CD4-positive, CD25-positive, alpha-beta regulatory T cell (primary cell): Measurements from ENCODE around the gene SPECC1. TPM values are rescaled to one million over a fixed set of nuclear protein-coding genes. Genes with fewer than 3 reads are reported as not detected.
A peak's percentile ranks its signal among the peaks of the same experiment; 100 is the strongest.

ENCODE experiments used
- ATAC-seq, 2 donors: fragments of 150-1000 bp; cut with Tn5 transposase; one replicate each; pipeline ENCODE4 v1.10.0; 2021; ENCODE audit warnings: low read depth in 2 of 2, moderate number of reproducible peaks in 2 of 2, moderate library complexity in 1 of 2
- DNase-seq, 3 donors: peaks; one replicate each; pipeline versions ENCODE4 v3.0.0 to v3.0.0-alpha.2; 2012 to 2022; ENCODE audit warnings: mixed read lengths in 1 of 3
- H3K27ac ChIP-seq: one replicate; pipeline ENCODE4 v1.7.0; 2013; ENCODE audit warnings: mild to moderate bottlenecking, low read length; ENCODE audit not compliant: insufficient read depth, poor library complexity, severe bottlenecking
- H3K27me3 ChIP-seq: one replicate; pipeline ENCODE4 v1.7.0; 2013; ENCODE audit warnings: low read length; ENCODE audit not compliant: control insufficient read depth, insufficient read depth
- H3K36me3 ChIP-seq: one replicate; pipeline ENCODE4 v1.7.0; 2013; ENCODE audit warnings: mild to moderate bottlenecking, low read length, moderate library complexity; ENCODE audit not compliant: control insufficient read depth, insufficient read depth
- H3K4me1 ChIP-seq: 2 replicates; pipeline ENCODE4 v1.7.0; 2013; ENCODE audit warnings: mild to moderate bottlenecking, low read length; ENCODE audit not compliant: insufficient read depth, control insufficient read depth, poor library complexity, severe bottlenecking
- H3K4me3 ChIP-seq: one replicate; pipeline ENCODE4 v1.7.0; 2013; ENCODE audit warnings: low read depth, mild to moderate bottlenecking, low read length, moderate library complexity
- H3K9me3 ChIP-seq, 2 experiments: 1 replicate in 1 of 2; 2 replicates in 1 of 2; pipeline ENCODE4 v1.7.0; 2013; ENCODE audit warnings: low read length in 2 of 2, mild to moderate bottlenecking in 1 of 2, moderate library complexity in 1 of 2; ENCODE audit not compliant: control insufficient read depth in 2 of 2
- H3K27ac Mint-ChIP-seq, 3 donors: one replicate each; pipeline ENCODE4 v1.8.0; 2020 to 2022; ENCODE audit warnings: mild to moderate bottlenecking in 3 of 3, mixed read lengths in 3 of 3, moderate library complexity in 2 of 3
- H3K27me3 Mint-ChIP-seq: one replicate; pipeline ENCODE4 v1.8.0; 2022; ENCODE audit warnings: mild to moderate bottlenecking, mixed read lengths
- H3K36me3 Mint-ChIP-seq: one replicate; pipeline ENCODE4 v1.8.0; 2020; ENCODE audit warnings: mixed read lengths
- H3K4me1 Mint-ChIP-seq, 4 donors: one replicate each; pipeline ENCODE4 v1.8.0; 2020 to 2022; ENCODE audit warnings: mixed read lengths in 4 of 4, mild to moderate bottlenecking in 1 of 4
- H3K4me3 Mint-ChIP-seq, 4 donors: one replicate each; pipeline ENCODE4 v1.8.0; 2020 to 2022; ENCODE audit warnings: mild to moderate bottlenecking in 4 of 4, mixed read lengths in 4 of 4, moderate library complexity in 3 of 4
- H3K9me3 Mint-ChIP-seq, 7 donors: one replicate each; pipeline ENCODE4 v1.8.0; 2020 to 2022; ENCODE audit warnings: mixed read lengths in 7 of 7, mild to moderate bottlenecking in 3 of 7, moderate library complexity in 2 of 7
- polyA plus RNA-seq, 4 donors: library from polyadenylated mRNA; unstranded; fragments of 300-500 nt; fragmentation: Illumina TruSeq; gene quantifications; one replicate each; pipeline ENCODE4 v1.2.3, GENCODE V29; 2021
- total RNA-seq: library from RNA; stranded (reverse); gene quantifications from one replicate; pipeline ENCODE4 v1.2.3, GENCODE V29; 2022

SPECC1 gene
- total and polyA plus RNA-seq, 5 donors from 2014 or later = 0.62 to 6.5 (median 1.2) TPM

GRCh38 chr17:20063665-20064648 lies 54.8 kb downstream of the SPECC1 start:
- H3K36me3 Mint-ChIP-seq = no peaks in the 10 kb centered on the region
- Histone ChIP-seq H3K27ac (no peak overlapping the region), H3K4me1 (no peaks in the 10 kb centered on the region), H3K9me3 (no peaks in the 10 kb centered on the region), H3K4me3 (no peak overlapping the region), H3K27me3 (peaks cover 3% of the 10 kb centered on the region), H3K36me3 (no peaks in the 10 kb centered on the region)
- H3K27me3 Mint-ChIP-seq = peaks cover 4% of the 10 kb centered on the region
- peaks cover 0 to 2% (median 0%) of the 10 kb centered on the region in 4 donors for H3K4me1 Mint-ChIP-seq
- no peak overlapping the region for H3K27ac Mint-ChIP-seq
- no peaks in the 10 kb centered on the region for H3K9me3 Mint-ChIP-seq
- no peak overlapping the region for H3K4me3 Mint-ChIP-seq
- no peak for DNase-seq
- ATAC-seq = peak; percentile 14 to 34

- no peaks in the 10 kb centered on the region for H3K36me3 Mint-ChIP-seq
- Histone ChIP-seq H3K4me3 (no peak overlapping the region), H3K27ac (no peak overlapping the region), H3K9me3 (no peaks in the 10 kb centered on the region), H3K4me1 (no peaks in the 10 kb centered on the region), H3K27me3 (peaks cover 1% of the 10 kb centered on the region), H3K36me3 (no peaks in the 10 kb centered on the region)
- H3K4me3 Mint-ChIP-seq = no peak overlapping the region
- peaks cover 11% of the 10 kb centered on the region for H3K27me3 Mint-ChIP-seq
- ATAC-seq = no peak
- no peaks in the 10 kb centered on the region for H3K9me3 Mint-ChIP-seq
- no peak for DNase-seq
- H3K4me1 Mint-ChIP-seq = no peaks in the 10 kb centered on the region
- no peak overlapping the region for H3K27ac Mint-ChIP-seq
Measured at GRCh38 chr17:20066253-20066652, 57.1 kb downstream of the SPECC1 start.

- H3K27me3 Mint-ChIP-seq = peaks cover 11% of the 10 kb centered on the region
- no peak for ATAC-seq
- no peak overlapping the region for H3K27ac Mint-ChIP-seq
- H3K4me1 Mint-ChIP-seq = no peaks in the 10 kb centered on the region
- H3K4me3 Mint-ChIP-seq = no peak overlapping the region
- no peaks in the 10 kb centered on the region for H3K9me3 Mint-ChIP-seq
- Histone ChIP-seq H3K27me3 (peaks cover 4% of the 10 kb centered on the region), H3K4me1 (no peaks in the 10 kb centered on the region), H3K27ac (no peak overlapping the region), H3K36me3 (no peaks in the 10 kb centered on the region), H3K4me3 (no peak overlapping the region), H3K9me3 (no peaks in the 10 kb centered on the region)
- DNase-seq = no peak
- H3K36me3 Mint-ChIP-seq = no peaks in the 10 kb centered on the region
Measured at GRCh38 chr17:20067711-20068110, 58.6 kb downstream of the SPECC1 start.

GRCh38 chr17:20068445-20068844 lies 59.3 kb downstream of the SPECC1 start:
- DNase-seq = no peak
- Histone ChIP-seq H3K4me3 (no peak overlapping the region), H3K27me3 (peaks cover 7% of the 10 kb centered on the region), H3K36me3 (no peaks in the 10 kb centered on the region), H3K4me1 (peaks cover 4% of the 10 kb centered on the region), H3K27ac (no peak overlapping the region), H3K9me3 (no peaks in the 10 kb centered on the region)
- Mint-ChIP-seq H3K9me3 (peaks cover 0 to 2% (median 0%) of the 10 kb centered on the region in 7 donors), H3K27ac (no peak overlapping the region), H3K27me3 (peaks cover 6% of the 10 kb centered on the region), H3K4me3 (no peak overlapping the region), H3K36me3 (no peaks in the 10 kb centered on the region), H3K4me1 (peaks cover 0 to 7% (median 5%) of the 10 kb centered on the region in 4 donors)
- no peak for ATAC-seq

GRCh38 chr17:20071824-20072691 lies 62.9 kb downstream of the SPECC1 start:
- Mint-ChIP-seq H3K36me3 (no peaks in the 10 kb centered on the region), H3K27me3 (peaks cover 12% of the 10 kb centered on the region), H3K4me1 (peaks cover 0 to 14% (median 9%) of the 10 kb centered on the region in 4 donors), H3K9me3 (peaks cover 0 to 2% (median 0%) of the 10 kb centered on the region in 7 donors), H3K27ac (no peak overlapping the region), H3K4me3 (no peak overlapping the region)
- Histone ChIP-seq H3K27ac (no peak overlapping the region), H3K9me3 (no peaks in the 10 kb centered on the region), H3K4me3 (no peak overlapping the region), H3K4me1 (peaks cover 9% of the 10 kb centered on the region), H3K36me3 (no peaks in the 10 kb centered on the region), H3K27me3 (peaks cover 7% of the 10 kb centered on the region)
- DNase-seq = no peak
- ATAC-seq = no peak

- Mint-ChIP-seq H3K36me3 (no peaks in the 10 kb centered on the region), H3K9me3 (peaks cover 0 to 2% (median 0%) of the 10 kb centered on the region in 7 donors), H3K27ac (peak overlapping the region in 1 of 3 donors; percentile 22), H3K27me3 (peaks cover 12% of the 10 kb centered on the region), H3K4me3 (no peak overlapping the region), H3K4me1 (peaks cover 0 to 14% (median 9%) of the 10 kb centered on the region in 4 donors)
- H3K27me3 ChIP-seq = peaks cover 7% of the 10 kb centered on the region
- no peak for DNase-seq
- H3K9me3 ChIP-seq = no peaks in the 10 kb centered on the region
- H3K27ac ChIP-seq = no peak overlapping the region
- peaks cover 9% of the 10 kb centered on the region for H3K4me1 ChIP-seq
- H3K36me3 ChIP-seq = no peaks in the 10 kb centered on the region
- no peak for ATAC-seq
- no peak overlapping the region for H3K4me3 ChIP-seq
Measured at GRCh38 chr17:20072692-20072992, 63.5 kb downstream of the SPECC1 start.

GRCh38 chr17:20073055-20073979 lies 64.2 kb downstream of the SPECC1 start:
- no peaks in the 10 kb centered on the region for H3K9me3 ChIP-seq
- H3K27ac ChIP-seq = no peak overlapping the region
- H3K4me3 ChIP-seq = no peak overlapping the region
- peak in 1 of 3 donors; percentile 40 for DNase-seq
- peak; percentile 45 to 53 for ATAC-seq
- H3K27me3 ChIP-seq = peaks cover 7% of the 10 kb centered on the region
- Mint-ChIP-seq H3K36me3 (no peaks in the 10 kb centered on the region), H3K27ac (peak overlapping the region in 1 of 3 donors; percentile 83), H3K4me3 (peak overlapping the region in 1 of 4 donors; percentile 33), H3K4me1 (peaks cover 0 to 14% (median 9%) of the 10 kb centered on the region in 4 donors), H3K9me3 (peaks cover 0 to 2% (median 0%) of the 10 kb centered on the region in 7 donors), H3K27me3 (peaks cover 12% of the 10 kb centered on the region)
- H3K36me3 ChIP-seq = no peaks in the 10 kb centered on the region
- peaks cover 9% of the 10 kb centered on the region for H3K4me1 ChIP-seq
